Panc1 (cell line): ENCODE measurements around the gene PPP3CB.

ENCODE experiments used
- POLR2AphosphoS5 ChIP-seq: IDR thresholded peaks from 2 replicates; pipeline ENCODE4 v1.6.1; 2012; ENCODE audit warnings: mild to moderate bottlenecking, low read depth, low read length, moderate library complexity
- REST ChIP-seq, 2 experiments: IDR thresholded peaks; 2 replicates each; pipeline ENCODE4 v1.6.1; 2011 to 2012; ENCODE audit warnings: low read depth in 2 of 2, control low read depth in 1 of 2, low read length in 1 of 2, mild to moderate bottlenecking in 1 of 2, moderate library complexity in 1 of 2; ENCODE audit not compliant: insufficient read depth in 1 of 2
- TF ChIP-seq, protein P1 (sequence below): fragments of 450-650 bp; IDR thresholded peaks from 2 replicates; pipeline ENCODE4 v1.5.1; 2017; ENCODE audit warnings: mild to moderate bottlenecking

GRCh38 chr10:73439055-73439454 is 56.8 kb downstream of the PPP3CB start:
- TF ChIP-seq, protein P1, sequence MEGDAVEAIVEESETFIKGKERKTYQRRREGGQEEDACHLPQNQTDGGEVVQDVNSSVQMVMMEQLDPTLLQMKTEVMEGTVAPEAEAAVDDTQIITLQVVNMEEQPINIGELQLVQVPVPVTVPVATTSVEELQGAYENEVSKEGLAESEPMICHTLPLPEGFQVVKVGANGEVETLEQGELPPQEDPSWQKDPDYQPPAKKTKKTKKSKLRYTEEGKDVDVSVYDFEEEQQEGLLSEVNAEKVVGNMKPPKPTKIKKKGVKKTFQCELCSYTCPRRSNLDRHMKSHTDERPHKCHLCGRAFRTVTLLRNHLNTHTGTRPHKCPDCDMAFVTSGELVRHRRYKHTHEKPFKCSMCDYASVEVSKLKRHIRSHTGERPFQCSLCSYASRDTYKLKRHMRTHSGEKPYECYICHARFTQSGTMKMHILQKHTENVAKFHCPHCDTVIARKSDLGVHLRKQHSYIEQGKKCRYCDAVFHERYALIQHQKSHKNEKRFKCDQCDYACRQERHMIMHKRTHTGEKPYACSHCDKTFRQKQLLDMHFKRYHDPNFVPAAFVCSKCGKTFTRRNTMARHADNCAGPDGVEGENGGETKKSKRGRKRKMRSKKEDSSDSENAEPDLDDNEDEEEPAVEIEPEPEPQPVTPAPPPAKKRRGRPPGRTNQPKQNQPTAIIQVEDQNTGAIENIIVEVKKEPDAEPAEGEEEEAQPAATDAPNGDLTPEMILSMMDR, result no peak
- TF ChIP-seq REST (IDR thresholded peaks at IDR 0.05; ENCODE audit: insufficient read depth in 1 of 2, low read depth in 2 of 2, low read length in 1 of 2), result no peak
- TF ChIP-seq POLR2AphosphoS5, result no peak
